Gastrocnemius medialis (tissue), 4 donors: ENCODE results near the gene CUTC.

Experiments
- CTCF ChIP-seq, 5 experiments: fragments of 450-650 bp in 3 of 5; fragments of 200-600 bp in 2 of 5; sonication (generic) in 2 of 5; IDR thresholded peaks in 4 of 5; conservative IDR thresholded peaks in 1 of 5; 1 replicate in 4 of 5; 2 replicates in 1 of 5; pipeline ENCODE4 v1.5.1; 2016 to 2019; ENCODE audit warnings: antibody characterized with exemption in 5 of 5, mild to moderate bottlenecking in 3 of 5, moderate library complexity in 3 of 5
- POLR2A ChIP-seq, 2 donors: fragments of 450-650 bp; IDR thresholded peaks; one replicate each; pipeline ENCODE4 v1.6.1; 2017; ENCODE audit warnings: antibody characterized with exemption in 2 of 2, mild to moderate bottlenecking in 2 of 2, moderate library complexity in 2 of 2

- no peak for TF ChIP-seq CTCF (IDR thresholded peaks at IDR 0.05 in 4 of 5, conservative IDR thresholded peaks at IDR 0.05 in 1 of 5)
- no peak for TF ChIP-seq POLR2A (IDR thresholded peaks at IDR 0.05)
Measured at GRCh38 chr10:99768556-99768955, 36.5 kb downstream of the CUTC start.
